ENCODE data around the gene FBXW9. TPM values are rescaled to one million over a fixed set of nuclear protein-coding genes. Genes with fewer than 3 reads are reported as not detected.

FBXW9 gene
- polyA plus RNA-seq, 3 donors = 4.4 to 7.2 (median 5.1) TPM

- Mint-ChIP-seq H3K4me1 (peaks cover 47% of the 10 kb centered on the region), H3K9me3 (peaks cover 0 to 3% (median 0%) of the 10 kb centered on the region in 7 donors), H3K27ac (peak overlapping the region; percentile 97 to 100 (median 100)), H3K27me3 (ENCODE audit: low read depth in 3 of 3) (peaks cover 0 to 3% (median 0%) of the 10 kb centered on the region in 3 donors), H3K36me3 (peaks cover 23 to 39% of the 10 kb centered on the region in 2 donors), H3K4me3 (peak overlapping the region; percentile 90 to 97)
- no peaks in the 10 kb centered on the region for H3K27me3 ChIP-seq (ENCODE audit: control insufficient read depth in 2 of 2, insufficient read depth in 2 of 2, low read length in 2 of 2)
- intact Hi-C loops (cut with micrococcal nuclease) = loop anchor here (1.0 to 10.0 kb wide), 6 partner anchors 27 to 505 kb away; partner anchors contain the start of genes ZNF490 (in 2 of the 2), ZNF791 (in 2 of the 2), FBXW9 (in 1 of the 2) and JUNB (in 1 of the 2)
- peak; percentile 82 to 86 (median 85) for DNase-seq
- H3K36me3 ChIP-seq (replicated peaks in 1 of 2; ENCODE audit: control insufficient read depth in 1 of 2, insufficient read depth in 2 of 2, low read length in 2 of 2) = peaks cover 21 to 28% of the 10 kb centered on the region in 2 donors
- peaks cover 39% of the 10 kb centered on the region for H4K20me1 ChIP-seq (ENCODE audit: insufficient read depth, low read length)
- WGBS (ENCODE audit: insufficient coverage) = 0% methylated on average over 57 of the region's 64 CpGs
- peak overlapping the region; percentile 78 to 100 for H3K27ac ChIP-seq (ENCODE audit: low read depth in 1 of 2, low read length in 2 of 2)
- peak overlapping the region; percentile 61 to 96 (median 81) for H3K4me3 ChIP-seq (replicated peaks in 1 of 3; ENCODE audit: low read depth in 2 of 3, low read length in 3 of 3)
- peaks cover 64% of the 10 kb centered on the region for H3K79me2 ChIP-seq (ENCODE audit: insufficient read depth, low read length)
- H3K4me1 ChIP-seq (ENCODE audit: control insufficient read depth in 1 of 2, insufficient read depth in 2 of 2, low read length in 2 of 2) = peaks cover 44 to 55% of the 10 kb centered on the region in 2 donors
- no peak for TF ChIP-seq CTCF (IDR thresholded peaks at IDR 0.05)
- H3K4me2 ChIP-seq (replicated peaks; ENCODE audit: extremely low read depth, low read length, poor library complexity, severe bottlenecking) = peak overlapping the region; percentile 95
- peak overlapping the region; percentile 94 for H2AFZ ChIP-seq (ENCODE audit: insufficient read depth, low read depth, low read length, poor library complexity, severe bottlenecking)
- peak overlapping the region; percentile 92 for H3K9ac ChIP-seq (ENCODE audit: insufficient read depth, low read length, poor library complexity, severe bottlenecking)
- H3K9me3 ChIP-seq (replicated peaks in 1 of 2; ENCODE audit: control insufficient read depth in 1 of 2, insufficient read depth in 1 of 2, low read length in 2 of 2) = no peaks in the 10 kb centered on the region
These were observed 26.9 kb downstream of the FBXW9 start for GRCh38 chr19:12669270-12670158.

GRCh38 chr19:12668932-12669269, 27.5 kb downstream of the FBXW9 start:
- H4K20me1 ChIP-seq (ENCODE audit: insufficient read depth, low read length) = peaks cover 39% of the 10 kb centered on the region
- H3K4me1 ChIP-seq (ENCODE audit: control insufficient read depth in 1 of 2, insufficient read depth in 2 of 2, low read length in 2 of 2) = peaks cover 49 to 61% of the 10 kb centered on the region in 2 donors
- intact Hi-C loops (cut with micrococcal nuclease) = loop anchor here (1.0 to 10.0 kb wide), 6 partner anchors 27 to 504 kb away; partner anchors contain the start of genes ZNF490 (in 2 of the 2), ZNF791 (in 2 of the 2), FBXW9 (in 1 of the 2) and JUNB (in 1 of the 2)
- peak overlapping the region; percentile 94 for H2AFZ ChIP-seq (ENCODE audit: insufficient read depth, low read depth, low read length, poor library complexity, severe bottlenecking)
- Mint-ChIP-seq H3K4me3 (peak overlapping the region; percentile 90 to 97), H3K36me3 (peaks cover 22 to 39% of the 10 kb centered on the region in 2 donors), H3K27ac (peak overlapping the region; percentile 97 to 100 (median 100)), H3K4me1 (peaks cover 47% of the 10 kb centered on the region), H3K27me3 (ENCODE audit: low read depth in 3 of 3) (peaks cover 0 to 3% (median 0%) of the 10 kb centered on the region in 3 donors), H3K9me3 (peaks cover 0 to 3% (median 0%) of the 10 kb centered on the region in 7 donors)
- TF ChIP-seq CTCF (IDR thresholded peaks at IDR 0.05) = no peak
- peak overlapping the region; percentile 95 for H3K4me2 ChIP-seq (replicated peaks; ENCODE audit: extremely low read depth, low read length, poor library complexity, severe bottlenecking)
- peak overlapping the region; percentile 61 to 96 (median 81) for H3K4me3 ChIP-seq (replicated peaks in 1 of 3; ENCODE audit: low read depth in 2 of 3, low read length in 3 of 3)
- H3K79me2 ChIP-seq (ENCODE audit: insufficient read depth, low read length) = peaks cover 64% of the 10 kb centered on the region
- H3K27ac ChIP-seq (ENCODE audit: low read depth in 1 of 2, low read length in 2 of 2) = peak overlapping the region; percentile 78 to 100
- no peaks in the 10 kb centered on the region for H3K27me3 ChIP-seq (ENCODE audit: control insufficient read depth in 2 of 2, insufficient read depth in 2 of 2, low read length in 2 of 2)
- 0% methylated on average over 24 of the region's 24 CpGs for WGBS (ENCODE audit: insufficient coverage)
- DNase-seq = peak; percentile 29 to 82 (median 82)
- H3K36me3 ChIP-seq (replicated peaks in 1 of 2; ENCODE audit: control insufficient read depth in 1 of 2, insufficient read depth in 2 of 2, low read length in 2 of 2) = peaks cover 21 to 28% of the 10 kb centered on the region in 2 donors
- H3K9ac ChIP-seq (ENCODE audit: insufficient read depth, low read length, poor library complexity, severe bottlenecking) = peak overlapping the region; percentile 92
- H3K9me3 ChIP-seq (replicated peaks in 1 of 2; ENCODE audit: control insufficient read depth in 1 of 2, insufficient read depth in 1 of 2, low read length in 2 of 2) = no peaks in the 10 kb centered on the region

Data from CD14-positive monocyte (primary cell).